Peyer's patch (tissue), 4 donors: Measurements from ENCODE around the gene DSCAML1. TPM values are rescaled to one million over a fixed set of nuclear protein-coding genes. Genes with fewer than 3 reads are reported as not detected.
A peak's percentile ranks its signal among the peaks of the same experiment; 100 is the strongest.

Experiments used
- DNase-seq, 3 donors: peaks; one replicate each; pipeline ENCODE4 v3.0.0-alpha.2; 2017 to 2019
- H3K27ac ChIP-seq, 4 donors: fragments of 200-600 bp; sonication (generic); one replicate each; pipeline ENCODE4 v1.5.1; 2016 to 2019
- H3K27me3 ChIP-seq, 2 donors: fragments of 200-600 bp; sonication (generic); one replicate each; pipeline ENCODE4 v1.5.1; 2019
- H3K36me3 ChIP-seq, 3 donors: fragments of 200-600 bp; sonication (generic); one replicate each; pipeline ENCODE4 v1.5.1; 2016 to 2019
- H3K4me1 ChIP-seq, 4 donors: fragments of 200-600 bp; sonication (generic); one replicate each; pipeline ENCODE4 v1.5.1; 2016 to 2019
- H3K4me3 ChIP-seq, 4 donors: fragments of 200-600 bp; sonication (generic); 1 replicate in 3 of 4; 2 replicates in 1 of 4; pipeline ENCODE4 v1.5.1; 2016 to 2019; ENCODE audit warnings: mild to moderate bottlenecking in 1 of 4
- H3K9me3 ChIP-seq, 4 donors: fragments of 200-600 bp; sonication (generic); one replicate each; pipeline ENCODE4 v1.5.1; 2016 to 2019; ENCODE audit warnings: mild to moderate bottlenecking in 1 of 4
- POLR2A ChIP-seq, 2 donors: fragments of 450-650 bp; IDR thresholded peaks; one replicate each; pipeline ENCODE4 v1.5.1; 2017; ENCODE audit warnings: antibody characterized with exemption in 2 of 2, mild to moderate bottlenecking in 2 of 2, moderate library complexity in 2 of 2
- total RNA-seq, 4 donors: library from RNA; depleted of rRNA; stranded (reverse); fragments of >200 nt; gene quantifications; one replicate each; pipeline ENCODE4 v1.1.0, GENCODE V29; 2016
- TF ChIP-seq, protein P1 (sequence below), 6 experiments: fragments of 450-650 bp in 4 of 6; fragments of 200-600 bp in 2 of 6; sonication (generic) in 1 of 6; IDR thresholded peaks; one replicate each; pipeline ENCODE4 v1.5.1; 2017 to 2019; ENCODE audit warnings: antibody characterized with exemption in 6 of 6, mild to moderate bottlenecking in 3 of 6, moderate library complexity in 1 of 6

Gene DSCAML1
- total RNA-seq, 4 donors from 2014 or later, result 0.18 to 5.8 (median 2.9) TPM

DNA sequence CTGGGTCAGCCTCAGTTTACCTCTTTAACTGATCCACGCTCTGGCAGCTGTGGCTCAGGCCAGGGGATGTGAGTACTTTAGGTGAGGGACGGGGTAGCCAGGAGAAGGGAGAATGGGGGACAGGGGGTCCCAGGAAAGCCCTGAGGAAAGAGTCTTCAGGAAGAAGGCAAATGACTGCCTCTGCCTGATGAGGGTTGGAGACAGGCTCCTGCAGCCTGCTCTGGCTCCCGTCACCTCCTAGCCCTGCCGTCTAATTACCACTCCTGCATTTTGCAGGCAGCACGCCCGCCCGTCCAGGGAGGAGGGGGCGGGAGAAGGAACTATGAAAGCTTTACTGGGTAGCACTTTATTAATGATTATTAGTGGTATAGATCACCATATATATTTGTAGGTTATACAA lies 352.8 kb downstream of the DSCAML1 start:
- no peaks in the 10 kb centered on the region for H3K36me3 ChIP-seq
- no peaks in the 10 kb centered on the region for H3K9me3 ChIP-seq
- H3K27ac ChIP-seq, result no peak overlapping the region
- H3K4me3 ChIP-seq, result no peak overlapping the region
- H3K27me3 ChIP-seq, result no peaks in the 10 kb centered on the region
- no peaks in the 10 kb centered on the region for H3K4me1 ChIP-seq
- no peak for DNase-seq
- TF ChIP-seq, protein P1, sequence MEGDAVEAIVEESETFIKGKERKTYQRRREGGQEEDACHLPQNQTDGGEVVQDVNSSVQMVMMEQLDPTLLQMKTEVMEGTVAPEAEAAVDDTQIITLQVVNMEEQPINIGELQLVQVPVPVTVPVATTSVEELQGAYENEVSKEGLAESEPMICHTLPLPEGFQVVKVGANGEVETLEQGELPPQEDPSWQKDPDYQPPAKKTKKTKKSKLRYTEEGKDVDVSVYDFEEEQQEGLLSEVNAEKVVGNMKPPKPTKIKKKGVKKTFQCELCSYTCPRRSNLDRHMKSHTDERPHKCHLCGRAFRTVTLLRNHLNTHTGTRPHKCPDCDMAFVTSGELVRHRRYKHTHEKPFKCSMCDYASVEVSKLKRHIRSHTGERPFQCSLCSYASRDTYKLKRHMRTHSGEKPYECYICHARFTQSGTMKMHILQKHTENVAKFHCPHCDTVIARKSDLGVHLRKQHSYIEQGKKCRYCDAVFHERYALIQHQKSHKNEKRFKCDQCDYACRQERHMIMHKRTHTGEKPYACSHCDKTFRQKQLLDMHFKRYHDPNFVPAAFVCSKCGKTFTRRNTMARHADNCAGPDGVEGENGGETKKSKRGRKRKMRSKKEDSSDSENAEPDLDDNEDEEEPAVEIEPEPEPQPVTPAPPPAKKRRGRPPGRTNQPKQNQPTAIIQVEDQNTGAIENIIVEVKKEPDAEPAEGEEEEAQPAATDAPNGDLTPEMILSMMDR (IDR thresholded peaks at IDR 0.05), result no peak
- no peak for TF ChIP-seq POLR2A (IDR thresholded peaks at IDR 0.05)

DNA sequence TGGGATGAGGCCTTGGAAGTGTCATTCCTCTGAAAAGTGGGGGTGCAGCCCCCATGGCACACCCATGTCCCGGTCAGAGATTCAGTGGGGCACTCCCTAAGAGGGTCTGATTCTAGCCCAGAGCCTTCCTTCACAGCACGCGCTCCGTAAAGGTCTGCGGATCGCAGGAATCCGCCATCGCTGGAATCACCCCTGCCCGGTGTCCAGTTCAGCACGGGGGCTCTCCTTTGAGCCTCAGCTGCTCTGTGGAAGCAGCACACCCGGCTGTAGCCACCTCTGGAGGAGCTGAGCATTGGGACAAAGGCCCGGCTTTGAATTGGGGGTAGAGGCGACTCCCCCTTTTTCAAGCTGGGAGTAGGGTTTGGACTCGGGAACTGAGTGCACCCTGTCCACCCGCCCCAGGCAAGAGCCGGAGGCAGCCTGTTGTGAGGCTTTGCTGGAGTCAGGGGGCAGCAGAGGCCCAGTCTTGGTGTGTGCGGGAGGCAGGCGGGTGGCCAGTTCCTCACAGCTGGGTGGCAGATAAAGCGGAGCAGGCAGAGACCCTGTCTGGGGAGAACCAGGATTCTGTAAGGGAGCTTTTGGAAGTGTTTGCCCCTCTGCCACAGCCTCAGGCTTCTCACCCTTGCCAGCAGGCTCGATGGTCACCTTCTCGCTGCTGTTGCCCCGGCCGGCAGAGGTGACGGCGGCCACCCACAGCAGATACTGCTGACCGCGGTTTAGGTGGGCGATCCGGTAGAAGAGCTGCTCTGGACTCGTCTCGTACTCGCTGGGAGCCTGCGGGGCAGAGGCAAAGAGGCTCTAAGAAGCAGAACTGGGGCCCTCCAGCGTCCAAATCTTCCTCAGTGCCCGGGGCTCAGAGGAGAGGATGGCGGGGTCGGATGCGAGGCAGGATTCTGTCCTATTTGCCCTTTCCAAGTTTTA lies 353.5 kb downstream of the DSCAML1 start:
- DNase-seq, result peak in 2 of 3 donors; percentile 63 to 69
- Histone ChIP-seq H3K4me3 (no peak overlapping the region), H3K36me3 (no peaks in the 10 kb centered on the region)

DNA sequence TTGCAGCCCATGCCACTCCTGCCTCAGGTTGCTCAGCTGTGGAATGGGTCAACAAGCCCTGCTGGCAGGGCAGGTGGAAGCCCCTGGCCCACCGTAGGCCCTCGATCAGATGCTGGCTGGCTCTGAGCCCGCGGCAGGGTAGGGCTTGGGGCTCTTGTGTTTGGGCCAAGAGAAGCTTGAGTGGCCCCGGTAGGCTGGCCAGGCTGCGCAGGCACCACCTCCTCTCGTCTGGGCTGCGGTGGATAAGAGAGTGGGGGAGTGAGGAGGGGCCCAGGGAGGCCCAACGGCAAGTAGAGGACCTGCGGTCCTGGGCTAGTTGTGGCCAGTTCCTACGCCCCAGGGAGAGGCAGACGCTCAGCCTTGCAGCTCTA lies 354.2 kb downstream of the DSCAML1 start:
- H3K9me3 ChIP-seq, result no peaks in the 10 kb centered on the region
- H3K27me3 ChIP-seq, result no peaks in the 10 kb centered on the region
- no peak overlapping the region for H3K27ac ChIP-seq
- no peaks in the 10 kb centered on the region for H3K4me1 ChIP-seq
- H3K36me3 ChIP-seq, result no peaks in the 10 kb centered on the region
- H3K4me3 ChIP-seq, result no peak overlapping the region
- peak in 1 of 3 donors; percentile 44 for DNase-seq
- no peak for TF ChIP-seq POLR2A (IDR thresholded peaks at IDR 0.05)
- TF ChIP-seq, protein P1 (IDR thresholded peaks at IDR 0.05), result no peak

More for the DNA sequence above, 353.5 kb downstream of the DSCAML1 start:
- H3K9me3 ChIP-seq, result no peaks in the 10 kb centered on the region
- H3K27ac ChIP-seq, result no peak overlapping the region
- H3K4me1 ChIP-seq, result no peaks in the 10 kb centered on the region
- TF ChIP-seq, protein P1 (IDR thresholded peaks at IDR 0.05), result peak in 4 of 6 experiments; percentile 30 to 73 (median 68)
- TF ChIP-seq POLR2A (IDR thresholded peaks at IDR 0.05), result no peak
- no peaks in the 10 kb centered on the region for H3K27me3 ChIP-seq

DNA sequence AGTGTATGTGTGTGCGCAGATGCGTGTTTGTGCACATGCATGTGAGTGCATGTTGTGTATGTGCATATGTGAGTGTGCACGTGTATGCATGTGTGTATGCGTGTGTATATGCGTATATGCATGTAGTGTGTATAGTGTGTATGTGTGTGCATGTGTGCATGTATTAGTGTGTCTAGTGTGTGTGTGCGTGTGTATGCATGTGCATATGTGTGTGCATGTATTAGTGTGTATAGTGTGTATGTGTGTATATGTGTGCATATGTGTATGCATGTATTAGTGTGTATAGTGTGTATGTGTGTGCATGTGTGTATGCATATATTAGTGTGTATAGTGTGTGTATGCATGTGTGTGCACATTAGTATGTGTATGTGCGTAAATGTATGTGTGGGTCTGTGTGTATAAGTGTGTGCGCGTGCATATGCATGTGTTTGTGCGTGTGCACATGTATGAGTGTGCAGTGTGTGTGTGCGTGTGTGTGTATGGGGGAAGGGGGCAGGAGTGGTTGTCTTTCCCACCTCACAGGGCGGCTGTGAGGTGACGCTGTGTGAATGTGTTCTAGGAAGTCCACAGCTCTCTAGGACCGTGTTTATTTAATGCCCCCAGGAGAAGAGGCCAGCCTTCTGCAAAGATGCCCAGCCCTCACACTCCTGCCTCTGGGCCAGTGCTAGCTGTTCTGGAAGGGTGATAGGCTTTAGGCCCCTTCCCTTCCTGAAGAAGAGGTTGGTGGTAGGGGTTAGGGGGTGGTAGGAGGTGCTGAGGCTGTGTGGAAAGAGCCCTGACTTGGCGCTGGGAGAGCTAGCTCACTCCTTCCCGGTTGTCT lies 354.8 kb downstream of the DSCAML1 start:
- H3K4me3 ChIP-seq, result no peak overlapping the region
- no peaks in the 10 kb centered on the region for H3K27me3 ChIP-seq
- no peaks in the 10 kb centered on the region for H3K36me3 ChIP-seq
- no peaks in the 10 kb centered on the region for H3K9me3 ChIP-seq
- H3K27ac ChIP-seq, result no peak overlapping the region
- DNase-seq, result no peak
- no peaks in the 10 kb centered on the region for H3K4me1 ChIP-seq
- no peak for TF ChIP-seq POLR2A (IDR thresholded peaks at IDR 0.05)

- Histone ChIP-seq H3K27ac (no peak overlapping the region), H3K27me3 (no peaks in the 10 kb centered on the region), H3K9me3 (no peaks in the 10 kb centered on the region), H3K4me3 (no peak overlapping the region), H3K36me3 (no peaks in the 10 kb centered on the region), H3K4me1 (no peaks in the 10 kb centered on the region)
- TF ChIP-seq, protein P1 (IDR thresholded peaks at IDR 0.05), result no peak
- TF ChIP-seq POLR2A (IDR thresholded peaks at IDR 0.05), result no peak
- DNase-seq, result peak in 1 of 3 donors; percentile 39
These were observed 355.7 kb downstream of the DSCAML1 start for GRCh38 chr11:117441146-117441975.
